IMR-90 (cell line): ENCODE data around the gene ZNG1A.
"Not testable (repeated sequence)": the region's sequence is repeated elsewhere in the genome, so short reads cannot be mapped to it uniquely, and the experiment has no call there.

Experiments used
- BHLHE40 ChIP-seq: fragments of 150-350 bp; IDR thresholded peaks from 2 replicates; pipeline ENCODE4 v1.6.1; 2016; ENCODE audit warnings: mild to moderate bottlenecking, low read depth, low read length
- CEBPB ChIP-seq: IDR thresholded peaks from 2 replicates; pipeline ENCODE4 v1.6.1; 2012; ENCODE audit warnings: low read depth, low read length, improper control_type of control experiment
- POLR2A ChIP-seq: IDR thresholded peaks from 2 replicates; pipeline ENCODE4 v1.6.1; 2012; ENCODE audit warnings: mild to moderate bottlenecking, low read depth, low read length
- RAD21 ChIP-seq: IDR thresholded peaks from 2 replicates; pipeline ENCODE4 v1.6.1; 2012; ENCODE audit warnings: low read length, improper control_type of control experiment
- RCOR1 ChIP-seq: IDR thresholded peaks from 2 replicates; pipeline ENCODE4 v1.6.1; 2012; ENCODE audit warnings: mild to moderate bottlenecking, low read length, improper control_type of control experiment; ENCODE audit not compliant: insufficient replicate concordance
- SMC3 ChIP-seq: fragments of 150-350 bp; IDR thresholded peaks from 2 replicates; pipeline ENCODE4 v1.6.1; 2016; ENCODE audit warnings: low read depth, mild to moderate bottlenecking, antibody characterized with exemption, low read length, moderate library complexity
- TF ChIP-seq, protein P1 (sequence below): conservative IDR thresholded peaks from 2 replicates; pipeline ENCODE4 v1.5.1; 2012; ENCODE audit warnings: mild to moderate bottlenecking, low read depth, low read length, improper control_type of control experiment
- TF ChIP-seq, protein P2 (sequence below): fragments of 150-350 bp; IDR thresholded peaks from 2 replicates; pipeline ENCODE4 v1.6.1; 2016; ENCODE audit warnings: low read depth, mild to moderate bottlenecking, low read length, moderate library complexity, borderline replicate concordance

DNA sequence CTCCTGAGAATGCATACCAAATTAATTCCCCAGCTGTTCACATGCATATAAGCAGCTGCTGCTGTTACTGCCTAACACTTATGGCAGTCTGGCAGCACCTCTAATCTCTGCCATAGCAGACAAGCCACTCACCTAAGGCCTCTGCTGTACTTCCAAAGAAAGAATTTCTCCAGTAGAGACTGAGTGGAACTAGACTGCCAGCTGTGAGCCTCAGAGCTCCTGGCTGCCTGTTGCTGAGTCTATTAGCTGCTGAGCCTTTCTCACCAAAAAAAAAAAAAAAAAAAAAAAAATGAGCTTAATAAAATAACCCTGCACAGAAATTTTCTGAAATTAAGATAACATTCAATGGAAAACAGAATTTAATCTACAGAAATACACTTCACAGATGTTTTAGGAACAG lies 27.7 kb downstream of the ZNG1A start:
- TF ChIP-seq, protein P1, sequence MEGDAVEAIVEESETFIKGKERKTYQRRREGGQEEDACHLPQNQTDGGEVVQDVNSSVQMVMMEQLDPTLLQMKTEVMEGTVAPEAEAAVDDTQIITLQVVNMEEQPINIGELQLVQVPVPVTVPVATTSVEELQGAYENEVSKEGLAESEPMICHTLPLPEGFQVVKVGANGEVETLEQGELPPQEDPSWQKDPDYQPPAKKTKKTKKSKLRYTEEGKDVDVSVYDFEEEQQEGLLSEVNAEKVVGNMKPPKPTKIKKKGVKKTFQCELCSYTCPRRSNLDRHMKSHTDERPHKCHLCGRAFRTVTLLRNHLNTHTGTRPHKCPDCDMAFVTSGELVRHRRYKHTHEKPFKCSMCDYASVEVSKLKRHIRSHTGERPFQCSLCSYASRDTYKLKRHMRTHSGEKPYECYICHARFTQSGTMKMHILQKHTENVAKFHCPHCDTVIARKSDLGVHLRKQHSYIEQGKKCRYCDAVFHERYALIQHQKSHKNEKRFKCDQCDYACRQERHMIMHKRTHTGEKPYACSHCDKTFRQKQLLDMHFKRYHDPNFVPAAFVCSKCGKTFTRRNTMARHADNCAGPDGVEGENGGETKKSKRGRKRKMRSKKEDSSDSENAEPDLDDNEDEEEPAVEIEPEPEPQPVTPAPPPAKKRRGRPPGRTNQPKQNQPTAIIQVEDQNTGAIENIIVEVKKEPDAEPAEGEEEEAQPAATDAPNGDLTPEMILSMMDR, result not testable (repeated sequence)
- TF ChIP-seq SMC3, CEBPB, POLR2A, BHLHE40, RAD21, RCOR1: not testable (repeated sequence)
- TF ChIP-seq, protein P2, sequence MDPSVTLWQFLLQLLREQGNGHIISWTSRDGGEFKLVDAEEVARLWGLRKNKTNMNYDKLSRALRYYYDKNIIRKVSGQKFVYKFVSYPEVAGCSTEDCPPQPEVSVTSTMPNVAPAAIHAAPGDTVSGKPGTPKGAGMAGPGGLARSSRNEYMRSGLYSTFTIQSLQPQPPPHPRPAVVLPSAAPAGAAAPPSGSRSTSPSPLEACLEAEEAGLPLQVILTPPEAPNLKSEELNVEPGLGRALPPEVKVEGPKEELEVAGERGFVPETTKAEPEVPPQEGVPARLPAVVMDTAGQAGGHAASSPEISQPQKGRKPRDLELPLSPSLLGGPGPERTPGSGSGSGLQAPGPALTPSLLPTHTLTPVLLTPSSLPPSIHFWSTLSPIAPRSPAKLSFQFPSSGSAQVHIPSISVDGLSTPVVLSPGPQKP, result not testable (repeated sequence)
